ENCODE data around the gene CA11. TPM values are rescaled to one million over a fixed set of nuclear protein-coding genes. Genes with fewer than 3 reads are reported as not detected.

The CA11 gene
- total RNA-seq, 1 donor from 2014 or later: 9.5 TPM

DNA sequence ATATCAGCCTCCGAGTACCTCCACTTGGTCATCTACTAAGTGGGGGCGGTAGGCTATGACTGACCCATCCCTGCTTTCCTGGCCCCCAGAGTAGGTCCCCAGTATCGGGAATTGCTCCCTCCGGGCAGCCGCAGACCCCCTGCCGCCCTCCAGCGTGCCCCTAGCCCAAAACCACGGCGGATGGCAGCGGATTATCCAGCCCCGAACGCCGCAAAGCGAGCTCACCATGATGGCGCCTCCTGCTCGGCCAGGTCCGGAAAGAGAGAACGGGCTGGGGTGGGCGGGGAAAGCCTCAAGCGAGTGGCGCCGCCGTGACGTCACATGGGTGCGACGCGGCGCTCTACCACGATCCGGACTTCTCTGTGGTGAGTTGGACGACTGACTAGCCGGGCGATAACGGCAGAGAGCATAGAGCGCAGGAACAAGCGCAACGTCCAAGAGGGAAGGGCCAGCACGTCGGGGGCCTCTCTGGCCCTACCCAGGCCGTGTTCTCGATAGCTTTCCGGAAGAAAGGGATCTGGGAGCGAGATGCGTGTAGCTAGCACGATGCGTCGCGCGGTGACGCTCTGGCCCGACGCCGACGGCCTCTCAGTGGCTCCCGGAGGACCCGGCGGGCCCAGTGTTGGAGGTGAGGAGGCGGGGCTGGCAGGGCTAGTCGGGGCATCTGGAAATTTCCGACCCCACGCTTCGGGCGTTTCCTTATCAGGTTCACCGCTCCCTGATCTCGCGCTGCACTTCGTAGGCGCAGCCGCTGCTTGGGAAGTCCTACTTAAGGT lies 26.9 kb downstream of the CA11 start, which contains the start of the genes RPL18 and SPHK2:
RPL18 (minus strand) TSS at position 263 of the 776 bp plus-strand sequence; CDS start at position 228, 35 bp downstream.
SPHK2 (plus strand) TSS at position 591 of the 776 bp plus-strand sequence. CDS start 1,009 bp downstream, outside the sequence.
- Mint-ChIP-seq H3K27ac (peak within 1 kb of the TSS; percentile 97), H3K4me1 (peaks cover 56% of the 10 kb centered on the region), H3K27me3 (no peaks in the 10 kb centered on the region), H3K4me3 (peak within 1 kb of the TSS; percentile 98), H3K36me3 (ENCODE audit: low read depth) (peaks cover 66% of the 10 kb centered on the region), H3K9me3 (no peaks in the 10 kb centered on the region)
- DNase-seq (peak; percentile 93), ATAC-seq (ENCODE audit: low read depth) (peak; percentile 81)
- ChIA-PET POLR2A (interaction anchor here (0.5 to 2.8 kb wide), 48 partner anchors 9 to 1310 kb away, joined by 3 to 67 read pairs (median 4); partner anchors contain the start of genes ATF5, CA11, DBP and EMP3), CTCF (interaction anchor here (0.5 to 3.2 kb wide), 7 partner anchors 10 to 298 kb away, joined by 3 to 13 read pairs (median 4); partner anchors contain the start of genes CA11 and GRWD1)
- TF ChIP-seq, protein P1, sequence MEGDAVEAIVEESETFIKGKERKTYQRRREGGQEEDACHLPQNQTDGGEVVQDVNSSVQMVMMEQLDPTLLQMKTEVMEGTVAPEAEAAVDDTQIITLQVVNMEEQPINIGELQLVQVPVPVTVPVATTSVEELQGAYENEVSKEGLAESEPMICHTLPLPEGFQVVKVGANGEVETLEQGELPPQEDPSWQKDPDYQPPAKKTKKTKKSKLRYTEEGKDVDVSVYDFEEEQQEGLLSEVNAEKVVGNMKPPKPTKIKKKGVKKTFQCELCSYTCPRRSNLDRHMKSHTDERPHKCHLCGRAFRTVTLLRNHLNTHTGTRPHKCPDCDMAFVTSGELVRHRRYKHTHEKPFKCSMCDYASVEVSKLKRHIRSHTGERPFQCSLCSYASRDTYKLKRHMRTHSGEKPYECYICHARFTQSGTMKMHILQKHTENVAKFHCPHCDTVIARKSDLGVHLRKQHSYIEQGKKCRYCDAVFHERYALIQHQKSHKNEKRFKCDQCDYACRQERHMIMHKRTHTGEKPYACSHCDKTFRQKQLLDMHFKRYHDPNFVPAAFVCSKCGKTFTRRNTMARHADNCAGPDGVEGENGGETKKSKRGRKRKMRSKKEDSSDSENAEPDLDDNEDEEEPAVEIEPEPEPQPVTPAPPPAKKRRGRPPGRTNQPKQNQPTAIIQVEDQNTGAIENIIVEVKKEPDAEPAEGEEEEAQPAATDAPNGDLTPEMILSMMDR (IDR thresholded peaks at IDR 0.05): no peak
- intact Hi-C loops (cut with micrococcal nuclease): loop anchor here (1.0 to 2.0 kb wide), 8 partner anchors 11 to 286 kb away; partner anchors contain the start of genes CA11, DBP, GRWD1 and SYNGR4

DNA sequence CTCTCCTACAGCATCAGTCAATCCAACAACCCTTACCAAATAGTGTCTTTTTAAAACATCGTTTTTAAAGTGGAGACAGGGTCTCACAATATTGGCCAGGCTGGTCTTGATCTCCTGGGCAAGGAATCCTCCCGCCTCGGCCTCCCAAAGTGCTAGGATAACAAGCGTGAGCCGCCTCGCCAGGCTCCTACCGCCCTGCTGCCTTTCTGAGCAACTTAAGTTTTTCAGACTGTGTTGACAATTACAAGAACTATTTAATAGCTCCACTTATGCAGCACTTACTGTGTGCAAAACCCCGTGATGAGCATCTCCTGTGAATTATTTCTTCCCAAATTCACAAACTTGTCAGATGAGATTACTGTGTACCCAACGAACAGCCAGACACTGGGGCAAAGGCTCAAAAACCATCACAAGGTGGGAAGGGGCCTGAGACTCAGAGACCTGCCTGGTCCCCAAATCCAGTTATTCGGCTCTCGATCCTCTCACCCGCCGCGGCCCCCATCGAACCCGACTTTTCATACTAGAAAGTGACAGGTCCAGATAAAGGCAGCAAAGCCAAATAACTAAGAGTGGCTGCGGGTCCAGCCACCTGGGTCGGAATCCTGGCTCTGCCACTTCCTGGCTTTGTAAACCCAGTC lies 27.6 kb downstream of the CA11 start:
- POLR2A ChIA-PET: interaction anchor here (0.5 to 3.3 kb wide), 40 partner anchors 9 to 1311 kb away, joined by 3 to 67 read pairs (median 5); partner anchors contain the start of genes ATF5, CA11, DBP and GYS1
- no peaks in the 10 kb centered on the region for H3K9me3 Mint-ChIP-seq
- H3K4me3 Mint-ChIP-seq: peak overlapping the region; percentile 98
- intact Hi-C loops (cut with micrococcal nuclease): loop anchor here (2.0 kb wide), 1 partner anchor 286 kb away; no protein-coding TSS in a partner anchor
- ATAC-seq (ENCODE audit: low read depth) (no peak), DNase-seq (no peak)
- peaks cover 52% of the 10 kb centered on the region for H3K4me1 Mint-ChIP-seq
- H3K27me3 Mint-ChIP-seq: no peaks in the 10 kb centered on the region
- TF ChIP-seq, protein P1 (IDR thresholded peaks at IDR 0.05): no peak
- CTCF ChIA-PET: interaction anchor here (0.5 to 3.2 kb wide), 4 partner anchors 10 to 297 kb away, joined by 3 to 13 read pairs (median 4); partner anchors contain the start of gene CA11
- peak overlapping the region; percentile 97 for H3K27ac Mint-ChIP-seq
- H3K36me3 Mint-ChIP-seq (ENCODE audit: low read depth): peaks cover 62% of the 10 kb centered on the region

DNA sequence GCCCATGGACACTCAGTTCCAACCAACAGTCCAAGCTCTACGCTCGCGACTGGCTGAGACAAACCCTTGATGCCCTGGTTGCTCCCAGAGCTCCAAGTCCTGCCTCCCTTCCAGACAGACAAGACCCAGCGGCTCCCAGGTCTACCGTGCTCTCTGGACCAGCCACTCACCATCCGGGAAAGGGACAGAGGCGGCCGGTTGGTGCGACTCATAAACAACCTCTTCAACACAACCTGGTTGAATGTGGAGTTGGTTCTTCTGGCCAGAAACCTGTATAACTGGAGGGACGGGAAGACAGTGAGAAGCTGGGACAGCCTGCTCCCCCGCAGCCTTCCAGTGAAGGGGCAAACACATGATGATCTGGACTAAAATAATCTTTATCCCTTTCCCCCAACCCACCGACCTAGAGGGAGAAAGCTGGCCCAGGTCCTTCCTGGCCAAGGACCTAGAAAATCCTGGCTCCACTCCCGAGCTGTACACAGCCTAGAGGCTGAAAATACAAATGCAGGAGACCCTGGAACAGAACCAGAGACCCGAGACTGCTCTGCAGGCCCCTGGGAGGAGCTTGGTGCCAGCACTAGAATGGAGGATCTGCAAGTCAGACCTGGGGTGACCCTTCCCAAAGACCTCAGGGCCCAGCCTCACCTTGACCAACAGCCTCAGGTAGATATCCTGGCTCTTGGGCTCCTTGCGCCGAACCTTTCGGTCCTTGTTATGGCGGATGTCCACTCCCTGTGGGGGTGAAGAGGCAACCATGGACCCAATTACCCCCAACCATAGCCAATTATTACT lies 28.6 kb downstream of the CA11 start:
- Mint-ChIP-seq H3K36me3 (ENCODE audit: low read depth) (peaks cover 58% of the 10 kb centered on the region), H3K27me3 (no peaks in the 10 kb centered on the region), H3K9me3 (no peaks in the 10 kb centered on the region), H3K4me3 (peak overlapping the region; percentile 98), H3K27ac (peak overlapping the region; percentile 97), H3K4me1 (peaks cover 48% of the 10 kb centered on the region)
- DNase-seq: no peak
- TF ChIP-seq, protein P1 (IDR thresholded peaks at IDR 0.05): no peak
- ATAC-seq (ENCODE audit: low read depth): no peak
- ChIA-PET POLR2A (interaction anchor here (0.6 to 3.3 kb wide), 8 partner anchors 8 to 879 kb away, joined by 3 to 22 read pairs (median 5); partner anchors contain the start of genes DBP and RPS11), CTCF (interaction anchor here (1.0 to 3.2 kb wide), 2 partner anchors 8 to 283 kb away, joined by 3 to 13 read pairs; no protein-coding TSS in a partner anchor)
- intact Hi-C loops (cut with micrococcal nuclease): no loop called here

DNA sequence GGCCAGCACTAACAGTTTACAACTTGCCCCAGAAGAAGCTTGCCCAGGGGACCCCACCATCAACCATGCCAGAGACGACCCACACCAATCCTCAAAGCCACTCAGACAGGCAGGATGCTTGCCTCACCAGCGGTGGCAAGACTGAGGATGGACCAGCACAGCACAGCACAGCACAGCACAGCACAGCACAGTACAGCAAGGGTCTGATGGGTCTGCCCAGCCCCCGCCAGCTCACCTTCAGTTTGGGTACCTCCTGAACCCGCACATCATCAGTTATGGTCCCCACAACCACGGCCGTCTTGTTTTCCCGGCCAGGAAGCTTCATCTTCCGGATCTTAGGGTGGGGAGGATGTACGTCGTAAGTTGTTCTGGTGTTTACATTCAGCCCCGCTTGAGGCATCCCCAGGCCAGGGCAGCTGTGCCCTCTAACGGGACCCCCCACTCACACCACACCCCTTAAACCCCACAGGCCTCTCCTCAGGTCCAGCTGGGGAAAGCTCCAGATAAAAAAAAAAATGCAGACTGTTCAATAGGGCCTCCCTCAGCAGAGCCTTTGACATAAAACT lies 29.4 kb downstream of the CA11 start:
- Mint-ChIP-seq H3K27me3 (no peaks in the 10 kb centered on the region), H3K4me3 (peak overlapping the region; percentile 59), H3K27ac (peak overlapping the region; percentile 24), H3K9me3 (no peaks in the 10 kb centered on the region), H3K4me1 (peaks cover 44% of the 10 kb centered on the region), H3K36me3 (ENCODE audit: low read depth) (peaks cover 54% of the 10 kb centered on the region)
- ATAC-seq (ENCODE audit: low read depth) (no peak), DNase-seq (no peak)
- intact Hi-C loops (cut with micrococcal nuclease): no loop called here
- ChIA-PET CTCF (interaction anchor here (3.2 kb wide), 1 partner anchor 8 kb away, joined by 13 read pairs; no protein-coding TSS in a partner anchor), POLR2A (interaction anchor here (1.1 to 3.3 kb wide), 3 partner anchors 8 to 880 kb away, joined by 3 to 22 read pairs (median 5); partner anchors contain the start of genes DBP and RPS11)
- TF ChIP-seq, protein P1 (IDR thresholded peaks at IDR 0.05): no peak

Data from activated B cell treated with CpG ODN at 0.5 μM for 24 hours (primary cell).